ENCODE measurements around the gene RTN4RL1. TPM values are rescaled to one million over a fixed set of nuclear protein-coding genes. Genes with fewer than 3 reads are reported as not detected.

RTN4RL1 gene
- polyA plus RNA-seq, 1 donor (not counting 4 experiments of a cell fraction or from before 2014, with no cell fraction given) = 2.3 TPM

DNA sequence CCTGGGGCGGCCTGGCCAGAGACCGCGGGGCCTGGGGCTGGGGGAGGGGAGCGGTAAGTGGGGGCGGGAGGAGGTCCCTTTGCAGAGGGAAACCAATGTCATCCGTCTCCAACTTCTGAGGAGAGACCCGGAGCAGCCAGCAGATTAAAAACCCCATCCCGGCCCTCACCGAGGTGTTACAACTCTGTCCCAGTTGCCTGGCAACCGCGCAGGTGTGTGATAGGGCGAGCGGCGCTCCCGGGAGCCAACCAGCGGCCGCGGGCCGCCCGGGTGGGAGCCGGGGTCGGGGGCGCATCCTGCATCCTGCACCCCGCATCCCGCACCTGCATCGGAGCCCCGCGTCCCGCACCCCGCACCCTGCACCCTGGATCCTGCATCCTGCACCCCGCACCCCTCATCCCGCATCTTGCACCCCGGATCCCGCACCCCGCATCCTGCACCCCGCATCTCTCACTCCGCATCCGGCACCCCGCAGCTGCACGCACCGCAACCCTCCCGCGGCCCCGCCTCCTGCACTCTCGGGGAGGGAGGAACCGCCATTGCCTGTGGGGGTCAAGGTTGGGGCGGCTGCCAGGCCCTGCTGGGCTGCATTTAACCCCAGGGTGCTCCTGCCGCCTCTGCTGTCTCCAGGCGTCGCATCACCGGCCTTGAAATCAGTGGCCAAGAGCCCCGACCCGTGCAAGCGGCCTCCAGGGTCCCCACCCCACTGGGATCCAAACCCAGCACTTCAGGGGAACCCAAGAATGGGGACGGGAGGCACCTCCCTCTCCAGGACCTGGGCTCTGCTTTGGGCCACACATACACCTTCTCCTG lies 47.3 kb downstream of the RTN4RL1 start:
- DNase-seq (ENCODE audit: low read depth, low spot score) (no peak), FAIRE-seq (no peak)
- dilution Hi-C loops (cut with MboI; ENCODE audit: extremely low pct_ligation_motif_present, low sequenced_read_pairs) = no loop called here
- no peaks in the 10 kb centered on the region for H3K79me2 ChIP-seq (ENCODE audit: control insufficient read depth, insufficient read depth, low read length)
- no peak overlapping the region for H3K27ac ChIP-seq (ENCODE audit: control insufficient read depth, insufficient read depth, low read length)
- no peaks in the 10 kb centered on the region for H3K9me1 ChIP-seq (ENCODE audit: control insufficient read depth, extremely low read depth, insufficient read depth, low read length)
- no peak overlapping the region for H2AFZ ChIP-seq (ENCODE audit: control insufficient read depth, low read length)
- H3K9ac ChIP-seq (ENCODE audit: control insufficient read depth, extremely low read depth, insufficient read depth, low read length) = no peak overlapping the region
- H3K4me2 ChIP-seq (ENCODE audit: control insufficient read depth, extremely low read depth, insufficient read depth, low read depth, low read length) = no peak overlapping the region
- TF ChIP-seq, protein P1, sequence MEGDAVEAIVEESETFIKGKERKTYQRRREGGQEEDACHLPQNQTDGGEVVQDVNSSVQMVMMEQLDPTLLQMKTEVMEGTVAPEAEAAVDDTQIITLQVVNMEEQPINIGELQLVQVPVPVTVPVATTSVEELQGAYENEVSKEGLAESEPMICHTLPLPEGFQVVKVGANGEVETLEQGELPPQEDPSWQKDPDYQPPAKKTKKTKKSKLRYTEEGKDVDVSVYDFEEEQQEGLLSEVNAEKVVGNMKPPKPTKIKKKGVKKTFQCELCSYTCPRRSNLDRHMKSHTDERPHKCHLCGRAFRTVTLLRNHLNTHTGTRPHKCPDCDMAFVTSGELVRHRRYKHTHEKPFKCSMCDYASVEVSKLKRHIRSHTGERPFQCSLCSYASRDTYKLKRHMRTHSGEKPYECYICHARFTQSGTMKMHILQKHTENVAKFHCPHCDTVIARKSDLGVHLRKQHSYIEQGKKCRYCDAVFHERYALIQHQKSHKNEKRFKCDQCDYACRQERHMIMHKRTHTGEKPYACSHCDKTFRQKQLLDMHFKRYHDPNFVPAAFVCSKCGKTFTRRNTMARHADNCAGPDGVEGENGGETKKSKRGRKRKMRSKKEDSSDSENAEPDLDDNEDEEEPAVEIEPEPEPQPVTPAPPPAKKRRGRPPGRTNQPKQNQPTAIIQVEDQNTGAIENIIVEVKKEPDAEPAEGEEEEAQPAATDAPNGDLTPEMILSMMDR (optimal IDR thresholded peaks at IDR 0.05 in 1 of 3, IDR thresholded peaks at IDR 0.05 in 1 of 3, conservative IDR thresholded peaks at IDR 0.05 in 1 of 3; ENCODE audit: extremely low read depth in 1 of 3, insufficient read depth in 2 of 3, low read length in 3 of 3) = no peak
- no peak for TF ChIP-seq EZH2 (IDR thresholded peaks at IDR 0.05; ENCODE audit: low read length)
- H3K36me3 ChIP-seq (ENCODE audit: control insufficient read depth in 2 of 2, extremely low read depth in 1 of 2, insufficient read depth in 2 of 2, low read length in 2 of 2) = no peaks in the 10 kb centered on the region
- no peaks in the 10 kb centered on the region for H4K20me1 ChIP-seq (ENCODE audit: control insufficient read depth, extremely low read depth, insufficient read depth, low read length)
- H3K4me1 ChIP-seq (ENCODE audit: control insufficient read depth, extremely low read depth, insufficient read depth, low read length) = peaks cover 14% of the 10 kb centered on the region
- H3K4me3 ChIP-seq (ENCODE audit: control insufficient read depth in 2 of 3, extremely low read depth in 1 of 3, insufficient read depth in 2 of 3, low read depth in 1 of 3, low read length in 3 of 3) = no peak overlapping the region
- H3K27me3 ChIP-seq (ENCODE audit: control insufficient read depth, extremely low read depth, insufficient read depth, low read length) = no peaks in the 10 kb centered on the region
- no peaks in the 10 kb centered on the region for H3K9me3 ChIP-seq (ENCODE audit: control insufficient read depth, low read depth, low read length)

DNA sequence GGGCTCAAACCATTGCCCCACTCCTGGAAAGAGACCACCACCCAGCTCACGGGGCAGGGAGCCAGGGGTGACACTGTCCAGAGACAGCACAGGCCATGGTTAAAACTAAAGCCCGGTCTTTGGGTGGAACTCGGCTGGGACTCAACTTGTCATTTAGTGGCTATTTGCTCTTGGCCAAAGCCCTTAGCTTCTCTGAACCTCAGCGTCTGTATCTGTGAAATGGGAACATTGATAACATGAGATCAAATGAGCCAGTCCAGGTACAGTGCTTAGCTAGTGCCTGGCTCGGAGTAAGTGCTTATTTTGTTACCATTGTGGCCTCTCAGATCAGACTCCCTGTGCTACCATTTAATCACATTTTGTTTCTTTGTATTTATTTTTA lies 48.5 kb downstream of the RTN4RL1 start:
- Histone ChIP-seq H3K27ac (ENCODE audit: control insufficient read depth, insufficient read depth, low read length) (no peak overlapping the region), H3K9me3 (ENCODE audit: control insufficient read depth, low read depth, low read length) (no peaks in the 10 kb centered on the region), H3K4me1 (ENCODE audit: control insufficient read depth, extremely low read depth, insufficient read depth, low read length) (peaks cover 10% of the 10 kb centered on the region), H3K4me2 (ENCODE audit: control insufficient read depth, extremely low read depth, insufficient read depth, low read depth, low read length) (no peak overlapping the region), H3K36me3 (ENCODE audit: control insufficient read depth in 2 of 2, extremely low read depth in 1 of 2, insufficient read depth in 2 of 2, low read length in 2 of 2) (no peaks in the 10 kb centered on the region), H3K9ac (ENCODE audit: control insufficient read depth, extremely low read depth, insufficient read depth, low read length) (no peak overlapping the region), H4K20me1 (ENCODE audit: control insufficient read depth, extremely low read depth, insufficient read depth, low read length) (no peaks in the 10 kb centered on the region), H3K79me2 (ENCODE audit: control insufficient read depth, insufficient read depth, low read length) (no peaks in the 10 kb centered on the region), H3K9me1 (ENCODE audit: control insufficient read depth, extremely low read depth, insufficient read depth, low read length) (no peaks in the 10 kb centered on the region), H3K4me3 (ENCODE audit: control insufficient read depth in 2 of 3, extremely low read depth in 1 of 3, insufficient read depth in 2 of 3, low read depth in 1 of 3, low read length in 3 of 3) (no peak overlapping the region), H2AFZ (ENCODE audit: control insufficient read depth, low read length) (no peak overlapping the region), H3K27me3 (ENCODE audit: control insufficient read depth, extremely low read depth, insufficient read depth, low read length) (no peaks in the 10 kb centered on the region)
- no peak for FAIRE-seq
- DNase-seq (ENCODE audit: low read depth, low spot score) = no peak
- dilution Hi-C loops (cut with MboI; ENCODE audit: extremely low pct_ligation_motif_present, low sequenced_read_pairs) = no loop called here
- TF ChIP-seq, protein P1 (optimal IDR thresholded peaks at IDR 0.05 in 1 of 3, IDR thresholded peaks at IDR 0.05 in 1 of 3, conservative IDR thresholded peaks at IDR 0.05 in 1 of 3; ENCODE audit: extremely low read depth in 1 of 3, insufficient read depth in 2 of 3, low read length in 3 of 3) = no peak
- TF ChIP-seq EZH2 (IDR thresholded peaks at IDR 0.05; ENCODE audit: low read length) = no peak

All from keratinocyte (primary cell).